ENCODE measurements around the gene FBXO47. TPM values are rescaled to one million over a fixed set of nuclear protein-coding genes. Genes with fewer than 3 reads are reported as not detected.

Gene FBXO47
- total and polyA plus RNA-seq, 2 donors (not counting 3 experiments of a cell fraction or from before 2014, with no cell fraction given) = not detected

DNA sequence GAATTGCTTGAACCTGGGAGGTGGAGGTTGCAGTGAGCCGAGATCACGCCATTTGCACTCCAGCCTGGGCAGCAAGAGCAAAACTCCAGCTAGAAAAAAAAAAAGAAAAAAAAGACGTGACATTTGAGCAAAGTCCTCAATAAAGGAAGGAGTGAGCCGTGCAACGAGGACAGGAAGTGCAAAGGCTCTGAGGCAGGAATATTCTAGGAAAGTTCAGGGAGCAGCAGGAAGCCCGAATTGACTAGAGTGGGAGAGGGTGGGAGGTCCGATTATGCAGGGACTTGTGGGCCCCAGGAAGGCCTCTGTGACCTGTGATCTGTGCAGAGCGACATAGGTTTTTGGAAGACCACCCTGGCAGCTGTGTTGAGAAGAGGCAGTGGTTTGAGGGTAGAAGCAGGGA is 50.4 kb downstream of the FBXO47 start:
- Histone ChIP-seq H4K20me1 (replicated peaks; ENCODE audit: control insufficient read depth, extremely low read depth, insufficient read depth, low read length) (no peaks in the 10 kb centered on the region), H3K36me3 (ENCODE audit: control insufficient read depth in 2 of 2, extremely low read depth in 1 of 2, insufficient read depth in 2 of 2, low read length in 2 of 2) (peaks cover 16 to 62% of the 10 kb centered on the region in 2 experiments), H3K4me3 (replicated peaks in 1 of 3; ENCODE audit: insufficient read depth in 1 of 3, low read depth in 1 of 3, low read length in 3 of 3) (no peak overlapping the region), H3K79me2 (ENCODE audit: control insufficient read depth, insufficient read depth, low read length) (peaks cover 4% of the 10 kb centered on the region), H3K9me3 (replicated peaks; ENCODE audit: control insufficient read depth, insufficient read depth, low read length) (no peaks in the 10 kb centered on the region), H3K27me3 (ENCODE audit: control insufficient read depth in 2 of 2, insufficient read depth in 2 of 2, low read length in 2 of 2) (no peaks in the 10 kb centered on the region), H2AFZ (ENCODE audit: low read depth, low read length) (no peak overlapping the region), H3K4me1 (ENCODE audit: control insufficient read depth, extremely low read depth, insufficient read depth, low read length) (no peaks in the 10 kb centered on the region), H3K9ac (replicated peaks; ENCODE audit: extremely low read depth, insufficient read depth, low read length) (no peak overlapping the region), H3K9me1 (replicated peaks; ENCODE audit: control insufficient read depth, extremely low read depth, insufficient read depth, low read length) (no peaks in the 10 kb centered on the region), H3K27ac (ENCODE audit: insufficient read depth, low read depth, low read length) (no peak overlapping the region), H3K4me2 (ENCODE audit: insufficient read depth, low read length) (no peak overlapping the region)
- FAIRE-seq (no peak), DNase-seq (ENCODE audit: low read depth, low spot score) (no peak)
- intact Hi-C loops (cut with micrococcal nuclease) (no loop called here), dilution Hi-C loops (cut with MboI; ENCODE audit: extremely low pct_ligation_motif_present, low sequenced_read_pairs) (no loop called here)
- ChIA-PET CTCF (interaction anchor here (0.7 to 1.1 kb wide), 2 partner anchors 45 to 66 kb away, joined by 3 to 5 read pairs; no protein-coding TSS in a partner anchor), POLR2A (no interaction called here)
- TF ChIP-seq MYC (IDR thresholded peaks at IDR 0.05; ENCODE audit: low read depth, low read length) = no peak
- TF ChIP-seq EZH2 (IDR thresholded peaks at IDR 0.05; ENCODE audit: borderline replicate concordance, low read depth, low read length, severe bottlenecking) = no peak
- TF ChIP-seq JUN (IDR thresholded peaks at IDR 0.05; ENCODE audit: borderline replicate concordance, insufficient read depth, insufficient read length, low read depth) = no peak
- no TSS peak for BruUV-seq (replicated peaks)

GRCh38 chr17:38915639-38915995 is 51.6 kb downstream of the FBXO47 start:
- Histone ChIP-seq H3K36me3 (ENCODE audit: control insufficient read depth in 2 of 2, extremely low read depth in 1 of 2, insufficient read depth in 2 of 2, low read length in 2 of 2) (peaks cover 16 to 64% of the 10 kb centered on the region in 2 experiments), H3K9ac (replicated peaks; ENCODE audit: extremely low read depth, insufficient read depth, low read length) (no peak overlapping the region), H3K79me2 (ENCODE audit: control insufficient read depth, insufficient read depth, low read length) (peaks cover 9% of the 10 kb centered on the region), H3K27ac (ENCODE audit: insufficient read depth, low read depth, low read length) (no peak overlapping the region), H3K27me3 (ENCODE audit: control insufficient read depth in 2 of 2, insufficient read depth in 2 of 2, low read length in 2 of 2) (no peaks in the 10 kb centered on the region), H2AFZ (ENCODE audit: low read depth, low read length) (no peak overlapping the region), H3K4me1 (ENCODE audit: control insufficient read depth, extremely low read depth, insufficient read depth, low read length) (no peaks in the 10 kb centered on the region), H3K4me3 (replicated peaks in 1 of 3; ENCODE audit: insufficient read depth in 1 of 3, low read depth in 1 of 3, low read length in 3 of 3) (no peak overlapping the region), H3K9me1 (replicated peaks; ENCODE audit: control insufficient read depth, extremely low read depth, insufficient read depth, low read length) (no peaks in the 10 kb centered on the region), H3K4me2 (ENCODE audit: insufficient read depth, low read length) (no peak overlapping the region), H4K20me1 (replicated peaks; ENCODE audit: control insufficient read depth, extremely low read depth, insufficient read depth, low read length) (no peaks in the 10 kb centered on the region), H3K9me3 (replicated peaks; ENCODE audit: control insufficient read depth, insufficient read depth, low read length) (no peaks in the 10 kb centered on the region)
- no TSS peak for BruUV-seq (replicated peaks)
- intact Hi-C loops (cut with micrococcal nuclease) (no loop called here), dilution Hi-C loops (cut with MboI; ENCODE audit: extremely low pct_ligation_motif_present, low sequenced_read_pairs) (no loop called here)
- FAIRE-seq = no peak
- POLR2A ChIA-PET = no interaction called here
- CTCF ChIA-PET = interaction anchor here (0.8 kb wide), 1 partner anchor 14 kb away, joined by 3 read pairs; no protein-coding TSS in a partner anchor
- no peak for DNase-seq (ENCODE audit: low read depth, low spot score)
- TF ChIP-seq POLR2AphosphoS5 (IDR thresholded peaks at IDR 0.05; ENCODE audit: insufficient read depth, low read depth, low read length) (no peak), GATA2 (IDR thresholded peaks at IDR 0.05; ENCODE audit: insufficient read depth, insufficient read length, low read depth, low read length) (no peak), JUN (IDR thresholded peaks at IDR 0.05; ENCODE audit: borderline replicate concordance, insufficient read depth, insufficient read length, low read depth) (no peak), POLR2A (IDR thresholded peaks at IDR 0.05; ENCODE audit: low read depth, low read length) (no peak), EZH2 (IDR thresholded peaks at IDR 0.05; ENCODE audit: borderline replicate concordance, low read depth, low read length, severe bottlenecking) (no peak), FOS (IDR thresholded peaks at IDR 0.05; ENCODE audit: borderline replicate concordance, insufficient read depth, low read length) (no peak), CTCF (IDR thresholded peaks at IDR 0.05; ENCODE audit: extremely low read depth in 1 of 2, insufficient read depth in 1 of 2, low read depth in 1 of 2, low read length in 2 of 2) (no peak), MYC (IDR thresholded peaks at IDR 0.05; ENCODE audit: low read depth, low read length) (no peak)
- TF ChIP-seq, protein P1, sequence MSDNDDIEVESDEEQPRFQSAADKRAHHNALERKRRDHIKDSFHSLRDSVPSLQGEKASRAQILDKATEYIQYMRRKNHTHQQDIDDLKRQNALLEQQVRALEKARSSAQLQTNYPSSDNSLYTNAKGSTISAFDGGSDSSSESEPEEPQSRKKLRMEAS (IDR thresholded peaks at IDR 0.05; ENCODE audit: insufficient read depth, insufficient read length) = no peak

Data from endothelial cell of umbilical vein (primary cell).